Measurements from ENCODE around the gene ARHGAP20.

DNA sequence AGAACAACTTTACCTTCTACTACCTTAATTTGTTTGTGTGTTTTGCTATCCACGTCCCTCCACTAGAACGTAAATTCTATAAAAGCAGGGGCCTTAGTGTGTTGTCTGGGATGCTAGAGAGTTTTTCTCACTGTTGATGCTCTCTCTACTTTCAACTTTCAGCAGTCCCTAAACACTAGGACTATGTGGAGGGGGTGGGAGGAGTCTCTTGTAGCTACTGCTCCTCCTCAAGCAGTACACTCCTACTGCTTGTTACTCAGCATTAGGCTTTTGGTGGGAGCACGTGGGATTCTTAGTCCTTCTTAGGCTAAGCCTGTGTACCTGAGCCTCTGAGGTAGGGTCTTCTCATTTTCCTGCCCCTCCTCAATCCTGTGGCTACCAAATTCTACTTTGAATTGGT, 56.3 kb downstream of the ARHGAP20 start:
- TF ChIP-seq, protein P1, sequence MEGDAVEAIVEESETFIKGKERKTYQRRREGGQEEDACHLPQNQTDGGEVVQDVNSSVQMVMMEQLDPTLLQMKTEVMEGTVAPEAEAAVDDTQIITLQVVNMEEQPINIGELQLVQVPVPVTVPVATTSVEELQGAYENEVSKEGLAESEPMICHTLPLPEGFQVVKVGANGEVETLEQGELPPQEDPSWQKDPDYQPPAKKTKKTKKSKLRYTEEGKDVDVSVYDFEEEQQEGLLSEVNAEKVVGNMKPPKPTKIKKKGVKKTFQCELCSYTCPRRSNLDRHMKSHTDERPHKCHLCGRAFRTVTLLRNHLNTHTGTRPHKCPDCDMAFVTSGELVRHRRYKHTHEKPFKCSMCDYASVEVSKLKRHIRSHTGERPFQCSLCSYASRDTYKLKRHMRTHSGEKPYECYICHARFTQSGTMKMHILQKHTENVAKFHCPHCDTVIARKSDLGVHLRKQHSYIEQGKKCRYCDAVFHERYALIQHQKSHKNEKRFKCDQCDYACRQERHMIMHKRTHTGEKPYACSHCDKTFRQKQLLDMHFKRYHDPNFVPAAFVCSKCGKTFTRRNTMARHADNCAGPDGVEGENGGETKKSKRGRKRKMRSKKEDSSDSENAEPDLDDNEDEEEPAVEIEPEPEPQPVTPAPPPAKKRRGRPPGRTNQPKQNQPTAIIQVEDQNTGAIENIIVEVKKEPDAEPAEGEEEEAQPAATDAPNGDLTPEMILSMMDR (conservative IDR thresholded peaks at IDR 0.05; ENCODE audit: low read depth, low read length) = no peak
- TF ChIP-seq EZH2 (IDR thresholded peaks at IDR 0.05; ENCODE audit: low read length, unreplicated experiment) = no peak

Data from PC-3 (cell line).